T47D (cell line): ENCODE measurements around the gene ALG12.
"Not testable (repeated sequence)": the region's sequence is repeated elsewhere in the genome, so short reads cannot be mapped to it uniquely, and the experiment has no call there.

Source experiments
- DNase-seq, 2 experiments: peaks; one replicate each; pipeline versions ENCODE4 v3.0.0 to v3.0.0-alpha.2; 2011 to 2012; ENCODE audit warnings: low read depth in 1 of 2, low spot score in 1 of 2
- JUND ChIP-seq: IDR thresholded peaks from 2 replicates; pipeline ENCODE4 v1.6.1; 2012; ENCODE audit warnings: low read depth
- in situ Hi-C: cut with HindIII; loops from 2 replicates; pipeline ENCODE4 v1.10.0; 2016; ENCODE audit warnings: low sequenced_read_pairs, low pct_unique_long_range_greater_than_20kb

Gene ALG12

GRCh38 chr22:49948116-49948957, 30.1 kb upstream of the ALG12 start:
- in situ Hi-C loops = no loop called here
- no peak for TF ChIP-seq JUND
- DNase-seq = peak in 1 of 2 experiments; percentile 45

- no peak for TF ChIP-seq JUND
- in situ Hi-C loops = no loop called here
- no peak for DNase-seq
Measured at GRCh38 chr22:49947296-49947622, 29.0 kb upstream of the ALG12 start.

- TF ChIP-seq JUND = no peak
- in situ Hi-C loops = no loop called here
- DNase-seq = no peak
Measured at GRCh38 chr22:49946612-49947295, 28.5 kb upstream of the ALG12 start.

GRCh38 chr22:49945042-49945794, 27.0 kb upstream of the ALG12 start:
- DNase-seq = peak in 1 of 2 experiments; percentile 93
- in situ Hi-C loops = not testable (repeated sequence)

GRCh38 chr22:49944399-49944891, 26.2 kb upstream of the ALG12 start:
- TF ChIP-seq JUND = no peak
- peak in 1 of 2 experiments; percentile 49 for DNase-seq
- in situ Hi-C loops = no loop called here

- in situ Hi-C loops = no loop called here
- TF ChIP-seq JUND = no peak
- no peak for DNase-seq
Measured at GRCh38 chr22:49943771-49944398, 25.6 kb upstream of the ALG12 start.

DNA sequence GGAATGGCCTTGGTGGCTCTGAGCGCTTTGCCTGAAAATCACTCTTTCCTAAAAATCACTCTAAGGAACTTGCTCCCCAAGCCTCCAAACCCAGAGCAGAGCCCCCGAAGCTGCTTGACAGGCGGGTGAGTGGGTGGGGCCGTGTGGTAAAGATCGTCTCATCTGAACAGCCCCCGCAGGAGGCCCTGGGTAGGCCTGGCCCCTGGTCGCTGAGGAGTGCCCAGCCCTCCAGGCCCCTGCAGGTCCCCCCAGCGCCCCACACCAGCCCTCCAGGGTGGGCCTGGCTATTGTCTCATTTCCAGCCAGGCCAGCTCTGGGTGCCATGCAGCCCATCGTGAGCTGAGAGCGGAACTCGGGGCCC, 25.1 kb upstream of the ALG12 start:
- no peak for TF ChIP-seq JUND
- DNase-seq = no peak
- in situ Hi-C loops = no loop called here

DNA sequence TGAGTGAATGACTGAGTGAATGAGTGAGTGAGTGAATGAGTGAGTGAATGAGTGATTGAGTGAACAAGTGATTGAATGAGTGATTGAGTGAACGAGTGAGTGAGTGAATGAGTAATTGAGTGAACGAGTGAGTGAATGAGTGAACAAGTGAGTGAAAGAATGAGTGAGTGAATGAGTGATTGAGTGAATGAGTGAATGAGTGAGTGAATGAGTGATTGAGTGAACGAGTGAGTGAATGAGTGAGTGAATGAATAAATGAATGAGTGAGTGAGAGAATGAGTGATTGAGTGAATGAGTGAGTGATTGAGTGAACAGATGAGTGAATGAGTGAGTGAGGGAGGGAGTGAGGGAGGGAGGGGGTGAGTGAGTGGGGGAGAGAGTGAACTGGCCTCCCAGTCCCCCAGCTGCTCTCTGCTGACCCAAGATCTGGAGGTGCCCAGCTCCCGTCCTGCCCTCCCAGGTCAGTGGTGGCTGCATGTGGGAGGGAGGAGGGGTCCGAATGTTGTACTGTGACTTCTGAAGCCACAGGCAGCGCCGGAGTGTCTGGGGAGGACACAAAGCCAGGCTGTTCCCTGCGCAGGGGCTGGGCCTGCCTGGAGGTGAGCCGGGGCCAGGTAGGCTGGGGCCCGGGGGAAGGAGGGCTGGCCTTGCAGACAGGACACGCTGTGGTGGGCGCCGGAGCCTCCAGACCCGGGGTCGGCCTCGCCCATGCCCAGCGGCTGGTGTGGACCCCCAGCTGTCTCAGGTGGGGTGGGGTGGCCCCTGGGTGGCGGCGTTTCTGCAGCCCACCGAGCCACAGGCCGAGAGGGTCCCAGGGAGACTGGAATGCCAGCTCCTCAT, 24.5 kb upstream of the ALG12 start:
- TF ChIP-seq JUND = no peak
- in situ Hi-C loops = no loop called here
- DNase-seq = no peak

DNA sequence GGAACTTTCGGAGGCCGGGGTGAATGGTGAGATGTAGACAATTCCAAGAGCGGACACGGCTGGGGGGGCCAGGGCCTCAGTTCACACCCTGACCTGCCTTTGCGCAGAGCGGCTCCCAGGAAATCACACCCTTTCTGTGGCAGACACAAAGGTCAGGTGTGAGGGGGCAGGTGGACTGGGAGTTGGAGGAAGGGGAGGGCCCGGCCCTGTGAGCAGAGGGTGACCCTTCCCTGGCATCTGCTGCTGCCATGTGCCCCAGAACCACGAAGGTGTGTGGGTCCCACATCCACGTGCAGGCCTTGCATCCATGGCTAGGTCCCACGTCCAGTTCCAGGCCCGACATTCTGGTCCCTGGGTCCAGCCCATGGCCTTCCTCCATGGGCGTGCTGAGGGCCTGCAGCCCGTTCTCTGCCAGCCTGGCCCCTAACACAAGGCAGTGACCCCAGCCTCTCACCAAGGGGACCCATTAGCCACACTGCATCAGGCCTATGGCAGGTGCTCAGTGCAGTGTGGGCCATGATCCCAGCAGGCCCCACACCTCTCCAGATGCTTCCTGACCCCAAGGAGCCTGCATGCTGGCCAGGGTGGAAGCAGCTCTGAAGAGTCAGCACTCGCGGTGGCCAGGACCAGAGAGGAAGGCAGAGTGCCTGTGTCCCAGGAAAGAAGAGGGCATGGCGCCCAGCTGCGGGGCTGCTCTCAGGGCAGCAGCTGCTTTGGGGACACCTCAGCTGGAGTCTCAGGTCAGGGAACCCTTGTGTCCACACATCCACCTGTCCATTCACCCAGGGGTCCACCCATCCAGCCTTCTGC, 23.5 kb upstream of the ALG12 start:
- in situ Hi-C loops = no loop called here
- TF ChIP-seq JUND = no peak
- DNase-seq = no peak

GRCh38 chr22:49938565-49939136, 20.4 kb upstream of the ALG12 start:
- DNase-seq = no peak
- TF ChIP-seq JUND = no peak
- in situ Hi-C loops = no loop called here
